ENCODE data around the gene C2orf76.

C2orf76 gene

DNA sequence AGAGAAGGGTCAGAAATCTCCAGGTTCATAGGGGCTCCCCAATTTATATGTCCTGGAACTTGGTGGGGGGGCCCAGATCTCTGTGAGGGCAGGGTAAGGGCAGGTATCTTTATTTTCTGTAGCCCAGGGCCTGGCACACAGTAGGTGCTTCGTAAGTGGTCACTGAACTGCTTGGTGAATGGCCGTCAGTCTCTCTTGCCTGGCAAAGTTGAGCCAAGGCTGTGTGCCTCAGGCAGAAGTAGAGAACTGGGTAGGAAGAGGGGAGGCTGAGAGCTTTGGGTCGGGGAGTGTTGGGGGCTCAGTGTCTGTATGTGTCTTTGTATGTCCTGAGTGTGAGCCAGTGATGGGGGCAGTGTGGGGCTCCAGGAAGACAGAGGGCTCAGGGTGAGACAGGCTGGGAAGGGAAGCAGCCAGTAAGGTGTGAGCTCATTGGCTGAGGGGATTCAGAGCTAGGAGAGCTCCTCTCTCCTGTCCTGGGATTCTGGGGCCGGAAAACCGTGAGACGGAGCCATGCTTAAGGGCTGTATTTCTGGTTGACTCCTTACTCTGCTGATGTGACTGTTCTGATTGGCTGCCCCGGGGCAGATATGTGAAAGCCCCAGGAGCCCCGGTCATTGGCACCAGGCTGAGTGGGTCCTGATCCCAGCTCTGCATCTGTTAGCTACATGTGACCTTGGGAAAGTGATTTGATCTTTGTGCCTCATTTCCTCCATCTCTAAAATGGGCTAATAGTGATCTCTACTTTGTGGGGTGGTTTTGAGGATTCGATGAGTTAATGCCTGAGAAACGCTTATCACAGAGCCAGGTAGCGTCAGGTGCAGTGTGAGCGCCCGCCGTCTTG is 112.7 kb downstream of the C2orf76 start:
- H3K9me3 ChIP-seq (ENCODE audit: low read length): no peaks in the 10 kb centered on the region
- H3K9me2 ChIP-seq (ENCODE audit: low read depth, low read length): no peaks in the 10 kb centered on the region
- no peak overlapping the region for H3K4me2 ChIP-seq (ENCODE audit: low read length)
- no peak overlapping the region for H2AFZ ChIP-seq (ENCODE audit: low read length)
- H3K27me3 ChIP-seq (ENCODE audit: insufficient read depth, low read length): no peaks in the 10 kb centered on the region
- no peak overlapping the region for H3K4me3 ChIP-seq (ENCODE audit: low read depth, low read length, poor library complexity, severe bottlenecking)
- no peaks in the 10 kb centered on the region for H4K20me1 ChIP-seq (ENCODE audit: insufficient read depth, low read length)
- no peaks in the 10 kb centered on the region for H3K4me1 ChIP-seq (ENCODE audit: insufficient read depth, low read length, severe bottlenecking)
- TF ChIP-seq EZH2 (IDR thresholded peaks at IDR 0.05; ENCODE audit: borderline replicate concordance, low read length): no peak
- TF ChIP-seq, protein P1, sequence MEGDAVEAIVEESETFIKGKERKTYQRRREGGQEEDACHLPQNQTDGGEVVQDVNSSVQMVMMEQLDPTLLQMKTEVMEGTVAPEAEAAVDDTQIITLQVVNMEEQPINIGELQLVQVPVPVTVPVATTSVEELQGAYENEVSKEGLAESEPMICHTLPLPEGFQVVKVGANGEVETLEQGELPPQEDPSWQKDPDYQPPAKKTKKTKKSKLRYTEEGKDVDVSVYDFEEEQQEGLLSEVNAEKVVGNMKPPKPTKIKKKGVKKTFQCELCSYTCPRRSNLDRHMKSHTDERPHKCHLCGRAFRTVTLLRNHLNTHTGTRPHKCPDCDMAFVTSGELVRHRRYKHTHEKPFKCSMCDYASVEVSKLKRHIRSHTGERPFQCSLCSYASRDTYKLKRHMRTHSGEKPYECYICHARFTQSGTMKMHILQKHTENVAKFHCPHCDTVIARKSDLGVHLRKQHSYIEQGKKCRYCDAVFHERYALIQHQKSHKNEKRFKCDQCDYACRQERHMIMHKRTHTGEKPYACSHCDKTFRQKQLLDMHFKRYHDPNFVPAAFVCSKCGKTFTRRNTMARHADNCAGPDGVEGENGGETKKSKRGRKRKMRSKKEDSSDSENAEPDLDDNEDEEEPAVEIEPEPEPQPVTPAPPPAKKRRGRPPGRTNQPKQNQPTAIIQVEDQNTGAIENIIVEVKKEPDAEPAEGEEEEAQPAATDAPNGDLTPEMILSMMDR (IDR thresholded peaks at IDR 0.05; ENCODE audit: low read length): no peak
- H3K79me2 ChIP-seq (ENCODE audit: insufficient read depth, low read length): no peaks in the 10 kb centered on the region
- no peak overlapping the region for H3K9ac ChIP-seq (ENCODE audit: low read length)
- H3K27ac ChIP-seq (ENCODE audit: low read depth, low read length, poor library complexity, severe bottlenecking): no peak overlapping the region
- H3K36me3 ChIP-seq (ENCODE audit: insufficient read depth, low read length): no peaks in the 10 kb centered on the region
- no peaks in the 10 kb centered on the region for H3F3A ChIP-seq (ENCODE audit: insufficient read depth, low read length)

DNA sequence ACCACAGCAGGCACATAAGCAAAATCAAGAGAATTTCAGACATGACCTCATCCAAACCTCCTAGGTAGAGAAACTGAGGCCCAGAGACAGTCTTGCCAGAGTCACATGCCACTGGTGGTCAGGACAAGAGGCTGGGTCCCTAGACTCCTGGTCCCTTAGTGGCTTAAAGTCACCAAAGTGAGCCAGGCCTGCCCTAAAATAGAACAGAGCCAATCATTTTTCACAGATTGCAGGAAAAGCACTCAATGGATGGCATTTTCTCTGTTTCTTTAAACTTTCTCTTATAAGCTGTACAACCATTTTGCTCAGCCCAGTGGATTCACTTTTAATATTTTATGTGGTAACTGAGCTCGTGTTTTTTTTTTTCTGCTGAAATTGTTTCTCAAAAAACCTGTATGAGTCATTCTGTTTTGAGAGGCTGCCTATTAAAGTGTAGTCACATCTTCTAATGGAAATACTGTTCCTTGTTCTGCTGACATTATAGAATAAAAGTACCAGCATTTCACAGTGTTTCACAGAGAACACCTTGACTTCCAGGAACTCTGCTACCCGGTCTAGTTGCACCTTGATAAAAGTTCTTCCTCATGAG is 113.4 kb downstream of the C2orf76 start:
- H3K9ac ChIP-seq (ENCODE audit: low read length): no peak overlapping the region
- no peak overlapping the region for H3K27ac ChIP-seq (ENCODE audit: low read depth, low read length, poor library complexity, severe bottlenecking)
- H3F3A ChIP-seq (ENCODE audit: insufficient read depth, low read length): no peaks in the 10 kb centered on the region
- TF ChIP-seq EZH2 (IDR thresholded peaks at IDR 0.05; ENCODE audit: borderline replicate concordance, low read length): no peak
- TF ChIP-seq, protein P1 (IDR thresholded peaks at IDR 0.05; ENCODE audit: low read length): no peak
- H3K36me3 ChIP-seq (ENCODE audit: insufficient read depth, low read length): no peaks in the 10 kb centered on the region
- no peak overlapping the region for H3K4me3 ChIP-seq (ENCODE audit: low read depth, low read length, poor library complexity, severe bottlenecking)
- H3K27me3 ChIP-seq (ENCODE audit: insufficient read depth, low read length): no peaks in the 10 kb centered on the region
- H2AFZ ChIP-seq (ENCODE audit: low read length): no peak overlapping the region
- H3K9me2 ChIP-seq (ENCODE audit: low read depth, low read length): no peaks in the 10 kb centered on the region
- no peaks in the 10 kb centered on the region for H3K9me3 ChIP-seq (ENCODE audit: low read length)
- H3K79me2 ChIP-seq (ENCODE audit: insufficient read depth, low read length): no peaks in the 10 kb centered on the region
- H4K20me1 ChIP-seq (ENCODE audit: insufficient read depth, low read length): no peaks in the 10 kb centered on the region
- no peak overlapping the region for H3K4me2 ChIP-seq (ENCODE audit: low read length)
- no peaks in the 10 kb centered on the region for H3K4me1 ChIP-seq (ENCODE audit: insufficient read depth, low read length, severe bottlenecking)

Data from OCI-LY1 (cell line).